ENCODE data around the gene LAMA2.

LAMA2 gene

GRCh38 chr6:129385117-129385516 is 502.2 kb downstream of the LAMA2 start:
- no peak for DNase-seq

DNA sequence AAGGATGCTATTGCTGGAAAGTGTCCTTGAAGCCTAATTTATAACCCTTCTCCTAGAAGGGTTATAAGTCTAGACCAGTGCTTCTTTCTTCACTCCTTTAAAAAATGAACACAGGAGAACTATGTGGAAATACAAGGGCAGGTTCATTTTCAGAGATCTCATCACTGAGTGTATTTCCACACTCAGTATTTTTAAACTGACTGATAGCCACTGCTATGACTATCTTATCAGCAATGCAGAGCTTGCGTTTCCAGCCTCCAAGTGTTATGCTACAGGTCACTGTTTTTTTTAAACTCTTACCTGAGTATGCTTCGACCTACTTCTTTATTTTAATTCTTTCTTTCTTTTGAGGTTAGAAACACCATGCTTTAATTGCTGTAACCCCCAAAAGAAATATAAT is 508.0 kb downstream of the LAMA2 start:
- DNase-seq: no peak

DNA sequence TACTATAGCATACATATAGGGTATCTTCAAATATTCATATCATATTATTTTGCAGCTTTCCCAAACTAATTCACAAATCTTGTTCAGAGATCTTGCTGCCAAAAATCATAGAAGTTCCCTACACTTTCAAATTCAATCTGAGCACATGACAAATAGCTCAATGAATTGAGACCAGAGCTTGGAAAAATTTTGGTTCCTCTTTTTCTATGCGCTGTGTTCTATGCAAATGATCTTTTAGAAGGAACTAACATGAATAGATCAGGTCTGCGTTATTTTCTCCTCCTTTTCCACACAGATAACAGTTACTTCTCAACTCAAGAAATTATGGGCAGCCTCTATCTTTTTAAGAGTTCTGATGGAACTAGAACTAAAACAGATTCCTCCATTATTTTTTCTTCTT is 510.7 kb downstream of the LAMA2 start:
- DNase-seq: no peak

DNA sequence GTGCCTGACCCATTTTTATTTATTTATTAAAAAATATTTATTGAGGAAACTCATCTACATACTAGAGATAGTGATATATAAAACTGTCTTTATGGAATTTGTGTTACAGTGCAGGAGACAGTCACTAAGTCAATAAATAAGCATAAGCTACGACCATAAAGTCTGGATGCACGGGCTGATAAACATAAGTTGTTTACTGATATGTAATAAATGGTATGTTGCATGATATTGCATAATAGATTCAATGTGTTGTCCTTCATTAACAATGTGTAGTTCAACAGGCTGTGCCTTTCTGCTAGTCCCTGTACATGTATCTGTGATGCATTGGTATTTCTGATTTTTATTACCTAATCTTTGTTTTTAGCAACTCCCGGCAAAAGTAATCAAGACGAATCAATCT is 515.8 kb downstream of the LAMA2 start:
- DNase-seq: no peak

DNA sequence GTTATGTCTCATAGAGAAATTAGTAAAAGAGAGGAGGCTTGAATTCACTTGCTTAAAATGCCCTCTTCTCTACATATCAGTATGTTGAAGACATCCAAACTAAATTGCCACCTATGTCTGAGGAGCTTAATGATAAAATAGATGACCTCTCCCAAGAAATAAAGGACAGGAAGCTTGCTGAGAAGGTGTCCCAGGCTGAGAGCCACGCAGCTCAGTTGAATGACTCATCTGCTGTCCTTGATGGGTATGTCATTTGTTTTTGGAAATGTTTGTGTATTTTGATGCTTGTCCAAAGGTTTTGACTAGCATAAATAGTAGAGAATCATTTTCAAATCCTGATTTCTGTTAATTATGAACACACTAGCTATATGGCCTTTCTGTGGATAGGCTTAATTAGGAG is 519.3 kb downstream of the LAMA2 start:
- DNase-seq: no peak

DNA sequence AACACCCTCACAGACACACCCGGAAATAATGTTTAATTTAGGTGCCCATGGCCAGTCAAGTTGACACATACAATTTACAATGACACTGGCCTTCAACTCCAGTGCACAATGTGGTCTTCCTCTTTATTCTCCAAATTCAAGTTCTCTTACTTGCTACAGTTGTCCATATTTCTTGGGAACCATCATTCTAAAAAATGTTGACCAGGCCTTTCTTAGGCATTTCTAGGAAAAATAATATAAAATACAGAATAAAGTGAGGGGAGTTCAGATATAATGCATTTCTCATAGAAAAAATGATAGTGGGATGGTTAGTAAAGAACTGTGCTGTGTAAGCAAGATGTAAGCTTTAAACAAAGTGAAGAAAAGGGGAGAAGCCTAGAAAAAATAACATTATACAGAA is 528.2 kb downstream of the LAMA2 start:
- DNase-seq: no peak

DNA sequence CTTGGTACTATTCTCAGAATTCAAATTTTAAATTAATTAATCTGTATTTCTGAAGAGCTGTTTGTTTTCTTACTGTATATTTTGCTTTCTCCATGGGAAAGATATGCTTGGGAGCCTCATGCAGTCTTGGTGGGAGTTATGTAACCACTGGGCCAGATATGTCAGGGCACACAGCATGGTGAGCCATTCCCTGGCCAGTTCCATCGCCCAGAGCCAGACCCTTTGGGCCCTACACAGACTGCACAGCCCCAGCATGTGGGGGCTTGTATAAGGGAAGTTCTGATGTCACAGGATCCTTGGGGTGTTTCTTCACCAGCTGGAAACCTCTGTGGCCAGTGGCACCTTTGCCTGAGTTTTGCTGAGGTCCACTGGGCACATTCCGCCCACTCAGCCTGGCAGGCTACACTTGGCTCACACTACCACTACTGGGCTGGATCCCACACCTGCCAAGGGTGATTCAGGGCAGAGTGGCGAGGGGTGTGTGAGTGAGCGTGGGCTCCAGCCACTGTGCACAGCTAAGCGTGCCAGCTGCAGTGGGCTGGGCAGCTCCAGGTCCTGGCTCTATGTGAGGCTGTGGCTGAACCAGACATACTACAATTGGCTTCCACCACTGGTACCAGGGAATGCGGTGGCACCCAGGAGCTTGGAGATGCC is 533.5 kb downstream of the LAMA2 start:
- DNase-seq: no peak

DNA sequence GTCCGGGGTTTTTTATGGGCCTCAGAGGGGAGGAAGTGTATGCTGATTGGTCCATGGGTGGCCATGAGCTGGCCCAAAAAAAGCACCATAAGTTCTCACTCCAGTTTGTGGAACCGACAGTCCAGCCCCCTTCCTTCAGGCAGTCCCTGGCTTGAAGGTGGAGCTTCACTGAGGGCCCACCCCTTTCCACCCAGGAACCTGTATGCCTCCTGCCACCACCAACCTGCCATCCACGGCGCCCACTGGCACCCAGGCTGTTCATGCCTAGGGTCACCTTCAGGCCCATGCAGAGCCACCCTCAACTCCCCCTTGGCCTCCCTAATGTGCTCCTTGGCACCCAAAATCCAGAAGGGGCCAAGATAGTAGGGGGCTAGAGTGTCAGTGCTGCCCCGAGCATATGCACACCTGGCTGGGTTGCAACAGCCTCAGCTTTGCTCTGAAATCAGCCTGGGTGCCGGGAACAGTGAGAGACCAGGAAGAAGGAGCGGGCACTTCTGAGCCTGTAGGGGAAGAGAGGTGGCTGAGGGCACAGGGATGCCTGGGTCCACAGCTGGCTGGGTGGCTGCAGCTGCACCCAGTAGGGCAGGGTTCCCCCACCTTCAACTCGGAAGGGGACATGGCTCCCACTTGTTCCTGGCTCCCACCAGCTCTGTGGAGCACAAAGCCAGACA is 534.6 kb downstream of the LAMA2 start:
- no peak for DNase-seq

DNA sequence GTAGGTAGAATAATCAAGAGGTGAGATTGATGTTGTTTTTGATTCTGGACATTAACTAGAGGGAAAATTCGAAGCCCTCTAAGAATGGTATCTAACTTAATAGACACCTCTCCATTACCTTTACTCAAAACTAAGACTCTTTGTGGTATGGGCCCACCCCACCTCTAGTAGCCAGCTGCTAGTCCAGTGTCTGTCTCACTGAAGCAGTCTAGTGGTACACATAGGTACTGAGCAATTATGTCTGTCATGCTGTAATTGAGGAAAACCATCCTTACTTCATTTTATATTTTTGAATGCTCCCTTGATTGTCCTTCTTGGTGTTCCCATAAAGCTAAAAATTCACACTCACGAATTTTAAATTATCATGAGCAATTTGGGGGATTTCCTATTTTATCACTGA is 536.4 kb downstream of the LAMA2 start:
- no peak for DNase-seq

DNA sequence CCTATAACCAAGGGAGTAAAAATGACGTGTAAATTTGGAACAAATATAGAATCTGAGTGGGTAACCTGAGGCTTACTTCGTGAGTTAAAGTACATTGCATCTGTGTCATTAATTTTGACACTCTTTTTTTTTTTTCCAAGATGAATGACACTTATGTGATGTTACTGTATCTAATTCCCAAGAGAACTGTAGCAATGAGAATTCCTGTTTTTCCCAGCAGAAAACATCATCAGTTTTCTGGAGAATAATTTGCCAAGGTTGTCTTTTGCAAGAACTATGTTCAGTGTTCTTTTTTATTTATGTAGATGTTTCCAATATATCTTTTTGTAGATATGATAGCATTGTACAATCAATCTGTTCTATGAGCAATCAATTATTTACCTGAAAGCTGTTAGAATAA is 543.4 kb downstream of the LAMA2 start:
- no peak for DNase-seq

- DNase-seq: no peak
Observed at GRCh38 chr6:129429956-129430355, 547.0 kb downstream of the LAMA2 start.

DNA sequence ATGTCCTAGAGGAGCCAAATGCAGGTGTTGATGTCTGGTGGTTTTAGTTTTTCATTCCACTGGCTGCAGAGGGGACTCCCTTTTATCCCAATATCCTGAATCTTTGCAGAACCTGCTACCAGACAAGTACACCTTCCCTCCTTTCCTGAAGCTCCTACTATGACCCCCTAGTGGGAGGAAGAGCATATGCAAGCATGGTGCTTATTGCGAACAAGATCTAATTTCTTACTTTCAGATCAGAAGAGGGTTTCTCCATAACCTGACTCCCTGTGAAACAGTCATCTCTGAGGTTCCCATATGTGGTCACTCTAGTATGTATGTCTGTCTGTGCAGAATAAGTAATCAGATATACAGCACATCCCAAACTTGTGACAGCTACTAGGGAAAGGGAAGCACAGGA is 549.8 kb downstream of the LAMA2 start:
- no peak for DNase-seq

DNA sequence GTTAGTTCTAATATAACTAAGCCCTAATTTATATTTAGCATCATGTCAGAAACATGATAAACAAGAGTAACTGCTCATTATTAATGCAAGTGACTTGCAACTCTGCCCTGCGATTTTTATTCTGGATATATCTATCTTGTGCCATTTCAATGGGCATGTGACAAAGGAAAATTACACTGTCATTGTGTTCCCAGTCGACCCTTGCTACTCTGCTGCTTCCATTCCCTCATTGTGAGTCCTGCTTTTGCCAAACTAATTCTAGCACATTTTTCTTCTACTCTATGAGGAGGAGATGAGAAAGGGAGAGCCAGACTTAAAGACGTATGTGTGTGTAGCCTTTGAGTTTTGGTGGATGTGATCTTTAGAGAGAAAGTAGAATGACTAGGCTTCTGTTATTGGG is 551.2 kb downstream of the LAMA2 start:
- no peak for DNase-seq

DNA sequence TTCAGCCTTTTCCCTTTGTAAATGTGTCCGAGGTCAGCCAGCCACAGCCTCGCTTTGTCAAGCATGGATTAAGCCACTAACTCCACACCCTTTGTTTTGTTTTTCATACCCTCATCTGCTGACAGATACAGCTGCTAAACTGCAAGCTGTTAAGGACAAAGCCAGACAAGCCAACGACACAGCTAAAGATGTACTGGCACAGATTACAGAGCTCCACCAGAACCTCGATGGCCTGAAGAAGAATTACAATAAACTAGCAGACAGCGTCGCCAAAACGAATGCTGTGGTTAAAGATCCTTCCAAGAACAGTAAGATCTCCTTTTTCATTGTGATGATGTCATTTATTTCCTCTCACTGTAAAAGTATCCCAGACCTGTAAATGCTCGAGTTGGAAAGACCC is 557.8 kb downstream of the LAMA2 start:
- DNase-seq: no peak

- DNase-seq: no peak
Observed at GRCh38 chr6:129444683-129445082, 561.7 kb downstream of the LAMA2 start.

DNA sequence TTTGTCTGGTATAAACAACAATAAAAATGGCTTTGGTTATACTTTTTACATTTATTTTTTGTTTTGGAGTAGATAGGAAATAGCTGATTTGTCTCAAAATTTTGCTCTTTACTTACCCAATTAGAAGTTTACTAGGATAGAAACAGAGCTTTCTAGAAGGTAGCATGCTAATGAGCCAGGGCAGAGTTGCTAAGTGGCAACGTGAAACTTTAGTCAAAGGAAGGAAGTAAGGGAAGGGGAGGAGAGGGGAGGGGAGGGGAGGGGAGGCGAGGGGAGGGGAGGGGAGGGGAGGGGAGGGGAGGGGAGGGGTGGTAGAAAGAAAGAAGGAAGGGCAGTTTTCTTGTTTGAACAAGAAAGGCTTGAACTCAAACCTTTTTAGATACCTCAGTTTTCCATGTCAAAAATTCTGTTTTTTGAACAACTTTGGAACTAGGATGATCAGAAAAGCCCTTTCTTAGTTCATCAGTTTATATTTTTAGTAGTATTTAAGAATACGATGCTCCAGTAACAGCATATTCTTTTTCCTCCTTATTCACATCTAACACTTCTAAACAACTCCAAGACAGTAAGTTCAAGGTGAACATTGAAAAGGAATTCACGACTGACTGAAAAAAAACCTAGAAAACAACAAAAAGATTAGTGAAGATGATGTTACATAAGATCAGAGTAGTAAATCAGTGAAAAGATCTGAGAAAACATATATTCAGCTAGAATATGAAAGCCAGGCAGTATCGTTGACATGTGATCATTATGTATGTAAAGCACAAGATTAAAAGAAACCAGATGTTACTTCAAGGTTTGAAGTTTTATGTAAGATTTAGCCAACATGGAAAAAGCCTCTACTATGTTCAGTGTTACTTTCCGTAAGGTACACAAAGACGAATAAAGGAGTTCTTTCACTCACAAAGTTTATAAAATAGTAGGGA is 563.6 kb downstream of the LAMA2 start:
- DNase-seq: no peak

GRCh38 chr6:129447198-129447565 is 564.2 kb downstream of the LAMA2 start:
- no peak for DNase-seq

GRCh38 chr6:129448965-129449364 is 566.0 kb downstream of the LAMA2 start:
- DNase-seq: no peak

DNA sequence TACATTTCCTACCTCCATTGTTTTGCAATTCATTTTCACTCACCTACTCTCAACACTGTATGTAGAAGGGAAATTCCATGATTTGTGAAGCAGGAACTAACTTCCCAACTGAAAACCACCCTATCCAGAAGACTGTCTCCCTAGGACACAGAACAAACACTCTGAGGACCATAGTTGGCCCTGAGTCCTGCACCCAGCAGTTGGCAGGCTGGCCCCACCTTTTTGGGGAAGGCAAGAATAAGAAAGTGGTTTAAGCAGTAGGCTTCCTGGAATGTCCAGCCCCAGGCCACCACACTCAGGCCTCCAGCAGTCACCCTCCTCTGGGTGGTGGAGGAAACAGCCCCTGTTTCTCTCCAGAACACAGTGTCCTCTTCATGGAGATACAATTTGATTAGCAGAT is 568.2 kb downstream of the LAMA2 start:
- DNase-seq: no peak

GRCh38 chr6:129453073-129453472 is 570.1 kb downstream of the LAMA2 start:
- DNase-seq: no peak

- no peak for DNase-seq
Observed at GRCh38 chr6:129454488-129454887, 571.5 kb downstream of the LAMA2 start.

DNA sequence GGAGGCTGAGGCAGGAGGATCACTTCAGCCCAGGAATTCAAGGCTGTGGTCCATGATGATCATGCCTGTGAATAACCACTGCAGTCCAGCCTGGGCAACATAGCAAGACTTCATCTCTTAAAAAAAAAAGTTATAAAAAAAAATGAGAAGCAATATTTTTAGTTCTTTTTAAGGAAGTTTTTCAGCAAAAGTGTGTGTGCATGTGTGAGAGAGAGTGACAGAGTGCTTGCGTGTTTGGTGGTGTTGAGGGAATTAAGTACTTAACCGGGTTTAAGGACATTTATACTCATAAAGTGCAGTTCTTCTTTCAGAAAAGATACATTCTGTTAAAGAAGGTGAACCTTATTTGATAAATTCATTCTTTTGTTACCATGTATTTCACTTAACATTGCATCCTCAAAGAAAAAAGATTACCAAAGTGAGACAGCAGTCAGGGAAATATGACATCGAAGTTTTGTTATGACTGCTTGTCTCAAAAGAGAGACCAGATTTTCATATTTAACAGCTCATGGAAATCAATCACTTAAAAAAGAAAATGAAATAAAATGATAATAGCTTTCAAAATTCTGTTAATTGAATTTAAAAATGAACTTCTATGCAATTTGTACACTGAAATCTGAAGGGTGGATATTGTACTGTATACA is 572.3 kb downstream of the LAMA2 start:
- no peak for DNase-seq

- no peak for DNase-seq
Observed at GRCh38 chr6:129460221-129460620, 577.3 kb downstream of the LAMA2 start.
